ENCODE measurements around the gene KRT16.

GRCh38 chr17:41578538-41578937 lies 34.0 kb downstream of the KRT16 start:
- no peak for TF ChIP-seq CTCF (IDR thresholded peaks at IDR 0.05)
- TF ChIP-seq EZH2 (IDR thresholded peaks at IDR 0.05), result no peak
